ENCODE measurements around the gene PYURF.

Gene PYURF

DNA sequence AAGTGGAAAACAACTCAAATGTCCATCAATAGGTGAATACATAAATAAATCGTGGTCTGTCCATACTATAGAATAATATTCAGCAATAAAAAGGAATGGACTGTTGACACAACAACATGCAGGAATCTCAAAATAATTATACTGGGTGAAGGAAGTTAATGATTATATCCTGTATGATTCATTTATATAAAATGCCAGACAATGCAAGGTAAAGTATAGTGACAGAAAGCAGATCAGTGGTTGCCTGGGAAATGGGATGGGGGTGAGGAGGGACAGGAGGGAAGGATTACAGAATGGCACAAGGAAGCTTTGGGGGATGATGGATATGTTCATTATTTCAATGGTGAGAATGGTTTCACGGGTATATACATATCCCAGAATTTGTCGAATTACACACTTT, 12.3 kb downstream of the PYURF start:
- no peak for DNase-seq (ENCODE audit: low read depth in 2 of 2)

DNA sequence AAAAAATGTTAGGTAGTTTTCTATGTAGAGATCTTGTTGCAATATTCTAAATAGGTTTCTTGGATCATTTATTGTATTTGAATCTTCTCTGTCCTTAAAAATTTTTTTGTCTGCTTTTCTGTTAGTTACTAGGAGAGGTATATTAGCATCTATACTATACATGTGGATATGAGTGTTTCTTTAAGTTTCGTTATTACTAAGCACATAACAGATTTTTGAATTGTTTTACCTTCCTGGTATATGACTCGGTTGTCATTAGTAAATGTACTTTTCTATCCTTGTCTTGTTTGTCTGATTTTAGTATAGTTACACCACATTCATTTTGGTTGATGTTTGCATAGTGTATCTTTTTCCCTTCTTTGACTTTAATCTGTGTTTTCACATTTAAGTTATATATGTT, 20.2 kb downstream of the PYURF start:
- DNase-seq (ENCODE audit: low read depth in 2 of 2), result no peak

DNA sequence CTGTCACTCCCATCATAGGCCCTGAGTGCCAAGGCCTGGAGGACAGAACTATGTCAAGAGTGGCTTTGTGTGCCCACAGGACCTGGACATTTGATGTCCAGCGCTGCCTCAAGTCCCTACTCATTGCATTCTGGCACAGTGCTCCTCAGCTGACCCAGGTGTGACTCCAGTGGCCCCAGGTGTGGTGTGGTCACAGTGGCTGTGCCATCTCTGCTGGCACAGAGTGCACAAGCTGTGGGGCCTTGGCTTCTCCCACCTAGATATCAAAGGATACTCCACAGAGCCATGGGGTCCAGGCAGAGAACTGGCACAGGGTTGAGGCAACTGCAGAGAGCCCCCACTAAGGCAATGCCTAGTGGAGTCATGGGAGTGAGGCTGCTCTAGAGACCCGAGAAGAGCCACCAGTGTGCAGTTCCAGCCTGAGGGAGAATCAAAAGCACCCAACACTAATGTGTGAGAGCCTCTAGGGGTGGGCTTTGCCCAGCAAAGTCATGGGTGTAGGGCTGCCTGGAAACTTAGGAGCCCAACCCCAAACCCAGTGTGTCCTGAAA, 25.6 kb downstream of the PYURF start:
- DNase-seq (ENCODE audit: low read depth in 2 of 2), result no peak

DNA sequence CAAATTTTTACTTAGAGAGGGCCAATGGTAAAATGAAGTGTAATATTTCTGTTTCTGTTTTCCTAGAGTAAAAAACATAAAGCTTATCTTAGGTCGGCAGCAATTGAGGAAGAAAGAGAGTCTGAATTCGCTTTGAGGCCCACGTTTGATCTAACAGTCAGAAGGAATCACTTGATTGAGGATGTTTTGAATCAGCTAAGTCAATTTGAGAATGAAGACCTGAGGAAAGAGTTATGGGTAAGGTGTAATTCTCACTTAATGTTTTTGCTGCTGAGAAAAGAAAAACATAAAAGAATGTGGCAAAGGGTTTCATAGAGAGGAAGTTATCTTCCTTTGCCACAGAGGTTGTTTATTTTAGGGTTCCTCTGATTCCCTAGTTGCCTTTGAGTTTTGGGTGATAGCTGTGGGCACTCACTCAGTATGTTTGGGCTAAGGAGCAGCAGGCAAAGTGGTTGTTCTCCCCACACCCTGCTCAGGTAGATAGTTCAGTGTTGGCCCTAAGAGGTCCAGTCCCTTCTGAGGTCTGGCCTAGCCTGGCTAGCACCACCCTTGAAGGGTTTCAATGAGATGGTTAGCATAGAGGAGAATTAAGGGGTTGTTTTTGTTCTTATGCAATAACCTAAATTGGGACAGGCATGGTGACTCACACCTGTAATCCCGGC, 34.3 kb downstream of the PYURF start:
- no peak for DNase-seq (ENCODE audit: low read depth in 2 of 2)

DNA sequence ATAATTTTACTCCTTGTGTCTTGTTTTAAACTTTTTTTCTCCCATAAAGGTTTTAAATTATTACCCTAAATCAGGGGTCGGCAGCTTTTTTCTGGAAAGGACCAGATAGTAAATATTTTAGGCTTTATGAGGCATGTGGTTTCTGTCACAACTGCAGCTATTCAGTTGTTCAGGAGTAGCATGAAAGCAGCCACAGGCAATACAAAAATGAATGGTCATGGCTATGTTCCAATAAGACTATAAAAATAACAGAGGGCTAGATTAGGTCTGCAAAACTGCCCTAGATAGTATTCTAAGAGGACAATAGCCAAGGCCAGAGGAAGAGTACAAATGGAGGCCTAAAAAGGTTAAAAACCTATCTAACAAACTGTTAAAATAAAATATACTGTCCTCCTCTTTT, 42.0 kb downstream of the PYURF start:
- no peak for DNase-seq (ENCODE audit: low read depth in 2 of 2)

DNA sequence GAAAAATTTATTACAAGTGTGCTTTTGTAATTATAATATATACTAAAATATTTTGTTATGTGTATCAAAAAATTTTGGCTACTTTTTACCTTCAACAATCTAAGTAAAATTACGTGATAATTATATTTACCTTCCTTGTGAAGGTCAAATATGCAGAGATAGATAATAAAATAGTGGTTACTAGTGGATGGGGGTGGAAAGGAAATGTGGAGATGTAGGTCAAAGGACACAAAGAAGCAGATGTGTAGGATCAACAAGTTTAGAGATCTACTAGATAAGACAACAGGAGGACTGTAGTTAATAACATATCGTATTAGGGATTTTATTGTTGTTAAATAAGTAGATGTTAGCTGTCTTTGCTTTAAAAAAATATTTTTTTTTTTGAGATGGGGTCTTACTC, 45.3 kb downstream of the PYURF start:
- no peak for DNase-seq (ENCODE audit: low read depth in 2 of 2)

DNA sequence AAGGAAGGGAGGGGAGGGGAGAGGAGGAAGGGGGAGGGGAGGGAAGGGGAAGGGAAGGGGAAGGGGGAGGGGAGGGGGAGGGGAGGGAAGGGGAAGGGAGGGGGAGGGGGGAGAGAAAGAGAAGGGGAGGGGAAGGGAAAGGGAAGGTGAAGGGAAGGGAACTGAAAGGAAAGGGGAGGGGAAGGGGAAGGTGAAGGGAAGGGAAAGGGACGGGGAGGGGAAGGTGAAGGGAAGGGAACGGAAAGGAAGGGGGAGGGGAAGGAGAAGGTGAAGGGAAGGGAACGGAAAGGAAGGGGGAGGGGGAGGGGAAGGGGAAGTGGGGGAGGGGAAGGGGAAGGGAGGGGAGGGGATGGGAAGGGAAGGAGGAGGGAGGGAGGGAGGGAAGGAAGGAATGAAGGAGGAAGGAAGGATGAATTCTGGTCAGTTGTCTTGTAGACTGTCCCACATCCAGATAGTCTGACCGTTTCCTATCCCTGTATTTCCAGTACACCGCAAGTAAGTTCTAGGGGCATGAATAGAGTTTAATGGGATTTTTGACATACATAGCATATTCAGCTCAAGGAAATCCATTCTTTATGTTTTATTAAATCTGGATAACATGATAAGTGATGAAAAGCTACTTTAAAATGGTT, 46.2 kb downstream of the PYURF start:
- no peak for DNase-seq (ENCODE audit: low read depth in 2 of 2)
